K562 (cell line): ENCODE measurements around the gene ZBTB9. TPM values are rescaled to one million over a fixed set of nuclear protein-coding genes. Genes with fewer than 3 reads are reported as not detected.

Experiments
- CBFA2T2 ChIP-seq: fragments of 450-650 bp; conservative IDR thresholded peaks from 2 replicates; pipeline ENCODE4 v1.6.1; 2017; ENCODE audit warnings: mild to moderate bottlenecking
- CHD4 ChIP-seq: fragments of 200-600 bp; sonication (generic); IDR thresholded peaks from 3 replicates; pipeline ENCODE4 v1.6.1; 2012; ENCODE audit warnings: low read depth, mild to moderate bottlenecking, mixed read lengths, low read length, inconsistent platforms; ENCODE audit not compliant: insufficient read depth, insufficient replicate concordance, poor library complexity, severe bottlenecking
- GABPB2 ChIP-seq: fragments of 250-450 bp; sonication (Bioruptor Pico); conservative IDR thresholded peaks from 2 replicates; pipeline ENCODE4 v1.5.1; 2021; ENCODE audit warnings: mild to moderate bottlenecking
- HDAC2 ChIP-seq: fragments of 450-650 bp; IDR thresholded peaks from 2 replicates; pipeline ENCODE4 v1.6.1; 2016; ENCODE audit warnings: mild to moderate bottlenecking
- HMGN3 ChIP-seq: IDR thresholded peaks from 2 replicates; pipeline ENCODE4 v1.6.1; 2011; ENCODE audit warnings: borderline replicate concordance, low read depth, mild to moderate bottlenecking, mixed read lengths, low read length; ENCODE audit not compliant: insufficient read length; ENCODE audit errors: extremely low read depth
- HOXB6 ChIP-seq: fragments of 250-450 bp; sonication (Bioruptor Pico); IDR thresholded peaks from 2 replicates; pipeline ENCODE4 v1.5.1; 2022; ENCODE audit warnings: mild to moderate bottlenecking, borderline replicate concordance
- NCOA1 ChIP-seq: fragments of 450-650 bp; IDR thresholded peaks from 2 replicates; pipeline ENCODE4 v1.6.1; 2016; ENCODE audit warnings: low read depth
- PPARD ChIP-seq: fragments of 250-450 bp; sonication (Bioruptor Pico); IDR thresholded peaks from 2 replicates; pipeline ENCODE4 v1.8.0; 2022; ENCODE audit warnings: inconsistent platforms, mild to moderate bottlenecking, moderate library complexity
- PURB ChIP-seq: sonication (generic); formaldehyde crosslinking; IDR thresholded peaks from 2 replicates; pipeline ENCODE4 v1.9.0; 2021; ENCODE audit warnings: low read depth, mild to moderate bottlenecking, missing genetic modification reagents
- SIN3A ChIP-seq, 2 experiments: fragments of 150-350 bp in 1 of 2; IDR thresholded peaks; 2 replicates each; pipeline ENCODE4 v1.6.1; 2011 to 2016; ENCODE audit warnings: borderline replicate concordance in 2 of 2, low read depth in 2 of 2, low read length in 2 of 2, mild to moderate bottlenecking in 2 of 2, moderate library complexity in 2 of 2; ENCODE audit not compliant: control insufficient read depth in 1 of 2
- SMAD3 ChIP-seq: fragments of 450-650 bp; formaldehyde crosslinking; conservative IDR thresholded peaks from 2 replicates; pipeline ENCODE4 v1.4.0; 2020; ENCODE audit warnings: mild to moderate bottlenecking
- SMARCA5 ChIP-seq: fragments of 450-650 bp; IDR thresholded peaks from 2 replicates; pipeline ENCODE4 v1.6.1; 2016
- THAP7 ChIP-seq: fragments of 250-450 bp; sonication (Bioruptor Pico); IDR thresholded peaks from 2 replicates; pipeline ENCODE4 v1.5.0; 2021
- TRIM28 ChIP-seq: fragments of 450-650 bp; IDR thresholded peaks from 2 replicates; pipeline ENCODE4 v1.6.1; 2017
- ZMIZ1 ChIP-seq, 2 experiments: fragments of 150-350 bp in 1 of 2; IDR thresholded peaks; 2 replicates each; pipeline ENCODE4 v1.6.1; 2012 to 2016; ENCODE audit warnings: low read depth in 2 of 2, low read length in 2 of 2, mild to moderate bottlenecking in 1 of 2, moderate library complexity in 1 of 2
- ZNF584 ChIP-seq: fragments of 200-800 bp; sonication (Bioruptor generic); IDR thresholded peaks from 2 replicates; pipeline ENCODE4 v1.6.1; 2016; ENCODE audit warnings: low read depth, mild to moderate bottlenecking, missing genetic modification characterization, missing compliant biosample characterization
- ZNF707 ChIP-seq: fragments of 250-450 bp; sonication (Bioruptor Pico); conservative IDR thresholded peaks from 2 replicates; pipeline ENCODE4 v1.8.0; 2022; ENCODE audit warnings: inconsistent platforms, mild to moderate bottlenecking, moderate library complexity
- ZNF764 ChIP-seq: fragments of 250-450 bp; sonication (Bioruptor Pico); IDR thresholded peaks from 2 replicates; pipeline ENCODE4 v1.4.0; 2020; ENCODE audit warnings: low read depth, mild to moderate bottlenecking, moderate library complexity
- polyA plus RNA-seq, 8 experiments: library from polyadenylated mRNA; depleted of rRNA in 4 of 8; stranded (reverse) in 5 of 8; unstranded in 3 of 8; fragments of >200 nt; fragmentation: Nextera tagmentation in 2 of 8; fragmentation: Illumina TruSeq in 1 of 8; extraction: Ambion mirVana in 2 of 8; extraction: Trizol in 1 of 8; gene quantifications; 2 replicates each; pipeline versions ENCODE4 v1.2.1 to v1.2.3, GENCODE V29; 2011 to 2014; ENCODE audit warnings: inconsistent platforms in 1 of 8, missing spikeins in 1 of 8
- total RNA-seq, 7 experiments: library from RNA; depleted of rRNA in 6 of 7; stranded (reverse); fragments of >200 nt in 6 of 7; fragmentation: Illumina TruSeq in 2 of 7; extraction: Trizol in 2 of 7; gene quantifications; 2 replicates each; pipeline versions ENCODE4 v1.2.1 to v1.2.3, GENCODE V29; 2011 to 2021; ENCODE audit warnings: low replicate concordance in 1 of 7
- TF ChIP-seq, protein P1 (sequence below): sonication (generic); formaldehyde crosslinking; IDR thresholded peaks from 2 replicates; pipeline ENCODE4 v1.8.0; 2022; ENCODE audit warnings: mild to moderate bottlenecking, low read depth, missing genetic modification reagents
- TF ChIP-seq, protein P2 (sequence below), 2 experiments: fragments of 200-800 bp in 1 of 2; sonication (Bioruptor generic) in 1 of 2; sonication (generic) in 1 of 2; formaldehyde crosslinking in 1 of 2; IDR thresholded peaks in 1 of 2; conservative IDR thresholded peaks in 1 of 2; 2 replicates each; pipeline versions ENCODE4 v1.5.0 to v1.6.1; 2016 to 2020; ENCODE audit warnings: missing compliant biosample characterization in 1 of 2, missing genetic modification characterization in 1 of 2, missing genetic modification reagents in 1 of 2

The ZBTB9 gene
- total and polyA plus RNA-seq, 9 of the 15 experiments (the other 6 are each of a cell fraction or from before 2014, with no cell fraction given), result 1.9 to 19.5 (median 10.4) TPM

GRCh38 chr6:33418690-33419291 is 35.6 kb upstream of the ZBTB9 start (continued):
- TF ChIP-seq ZMIZ1 (IDR thresholded peaks at IDR 0.05; ENCODE audit: low read depth in 2 of 2, low read length in 2 of 2) (no peak), PURB (CRISPR knock-in tag) (no peak), CBFA2T2 (no peak), ZNF584 (CRISPR knock-in tag) (no peak), CHD4 (no peak), HMGN3 (no peak), ZNF764 (CRISPR knock-in tag) (no peak), GABPB2 (CRISPR knock-in tag) (no peak), NCOA1 (no peak), TRIM28 (no peak), HOXB6 (CRISPR knock-in tag) (no peak), THAP7 (CRISPR knock-in tag) (no peak), SMAD3 (CRISPR knock-in tag) (no peak; the same call in 1 of the 2 replicates), SIN3A (IDR thresholded peaks at IDR 0.05; ENCODE audit: borderline replicate concordance in 2 of 2, control insufficient read depth in 1 of 2, low read depth in 2 of 2, low read length in 2 of 2) (no peak), HDAC2 (no peak), PPARD (CRISPR knock-in tag) (0 out of 2 replicates have a peak, but pooled peaks have one; percentile 23), SMARCA5 (peak; percentile 93), ZNF707 (0 out of 2 replicates have a peak, but pooled peaks have one; percentile 65)
- TF ChIP-seq, protein P1, sequence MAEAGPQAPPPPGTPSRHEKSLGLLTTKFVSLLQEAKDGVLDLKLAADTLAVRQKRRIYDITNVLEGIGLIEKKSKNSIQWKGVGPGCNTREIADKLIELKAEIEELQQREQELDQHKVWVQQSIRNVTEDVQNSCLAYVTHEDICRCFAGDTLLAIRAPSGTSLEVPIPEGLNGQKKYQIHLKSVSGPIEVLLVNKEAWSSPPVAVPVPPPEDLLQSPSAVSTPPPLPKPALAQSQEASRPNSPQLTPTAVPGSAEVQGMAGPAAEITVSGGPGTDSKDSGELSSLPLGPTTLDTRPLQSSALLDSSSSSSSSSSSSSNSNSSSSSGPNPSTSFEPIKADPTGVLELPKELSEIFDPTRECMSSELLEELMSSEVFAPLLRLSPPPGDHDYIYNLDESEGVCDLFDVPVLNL (CRISPR knock-in tag), result no peak
- TF ChIP-seq, protein P2, sequence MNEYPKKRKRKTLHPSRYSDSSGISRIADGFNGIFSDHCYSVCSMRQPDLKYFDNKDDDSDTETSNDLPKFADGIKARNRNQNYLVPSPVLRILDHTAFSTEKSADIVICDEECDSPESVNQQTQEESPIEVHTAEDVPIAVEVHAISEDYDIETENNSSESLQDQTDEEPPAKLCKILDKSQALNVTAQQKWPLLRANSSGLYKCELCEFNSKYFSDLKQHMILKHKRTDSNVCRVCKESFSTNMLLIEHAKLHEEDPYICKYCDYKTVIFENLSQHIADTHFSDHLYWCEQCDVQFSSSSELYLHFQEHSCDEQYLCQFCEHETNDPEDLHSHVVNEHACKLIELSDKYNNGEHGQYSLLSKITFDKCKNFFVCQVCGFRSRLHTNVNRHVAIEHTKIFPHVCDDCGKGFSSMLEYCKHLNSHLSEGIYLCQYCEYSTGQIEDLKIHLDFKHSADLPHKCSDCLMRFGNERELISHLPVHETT (CRISPR knock-in tag; conservative IDR thresholded peaks at IDR 0.05 in 1 of 2, IDR thresholded peaks at IDR 0.05 in 1 of 2), result no peak
